GM21576 (cell line): ENCODE results near the gene CMIP.

Experiments used
- ATAC-seq: cut with Tn5 transposase; IDR thresholded peaks from one replicate; pipeline ENCODE4 v1.9.1; 2021; ENCODE audit warnings: mild to moderate bottlenecking, moderate library complexity; ENCODE audit not compliant: unreplicated experiment

The CMIP gene

DNA sequence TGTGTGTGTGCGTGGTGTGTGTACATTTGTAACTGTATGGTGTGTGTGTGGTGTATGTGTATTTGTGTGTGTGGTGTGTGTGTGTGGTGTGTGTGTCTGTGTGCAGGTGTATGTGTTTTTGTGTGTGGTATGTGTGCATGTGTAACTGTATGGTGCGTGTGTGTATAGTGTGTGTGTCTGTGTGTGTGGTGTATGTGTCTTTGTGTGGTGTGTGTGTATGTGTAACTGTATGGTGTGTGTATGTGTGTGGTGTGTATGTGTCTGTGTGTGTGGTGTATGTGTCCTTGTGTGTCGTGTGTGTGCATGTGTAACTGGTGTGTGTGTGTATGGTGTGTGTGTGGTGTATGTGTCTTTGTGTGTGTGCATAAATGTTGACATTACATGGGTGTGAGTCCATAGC lies 170.8 kb downstream of the CMIP start:
- ATAC-seq: no peak

DNA sequence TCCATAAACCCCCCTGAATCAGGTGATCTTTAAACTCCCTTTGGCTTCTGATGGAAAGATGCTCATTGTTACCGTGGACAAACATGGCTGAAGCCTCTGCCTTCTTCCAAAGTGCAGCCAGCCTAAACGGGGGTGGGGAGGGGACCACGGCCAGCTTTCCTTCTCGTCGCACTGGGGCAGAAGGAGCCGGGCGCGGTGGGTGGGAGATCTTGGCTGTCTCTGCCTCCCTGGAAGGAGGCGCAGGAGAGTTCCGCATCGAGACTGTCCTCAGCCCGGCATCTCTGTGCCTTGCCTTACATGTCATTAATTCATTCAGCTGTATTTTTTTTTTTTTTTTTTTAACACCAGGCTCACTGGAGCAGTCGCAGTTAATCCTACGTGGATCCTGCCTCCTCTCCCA lies 171.2 kb downstream of the CMIP start:
- ATAC-seq: no peak

DNA sequence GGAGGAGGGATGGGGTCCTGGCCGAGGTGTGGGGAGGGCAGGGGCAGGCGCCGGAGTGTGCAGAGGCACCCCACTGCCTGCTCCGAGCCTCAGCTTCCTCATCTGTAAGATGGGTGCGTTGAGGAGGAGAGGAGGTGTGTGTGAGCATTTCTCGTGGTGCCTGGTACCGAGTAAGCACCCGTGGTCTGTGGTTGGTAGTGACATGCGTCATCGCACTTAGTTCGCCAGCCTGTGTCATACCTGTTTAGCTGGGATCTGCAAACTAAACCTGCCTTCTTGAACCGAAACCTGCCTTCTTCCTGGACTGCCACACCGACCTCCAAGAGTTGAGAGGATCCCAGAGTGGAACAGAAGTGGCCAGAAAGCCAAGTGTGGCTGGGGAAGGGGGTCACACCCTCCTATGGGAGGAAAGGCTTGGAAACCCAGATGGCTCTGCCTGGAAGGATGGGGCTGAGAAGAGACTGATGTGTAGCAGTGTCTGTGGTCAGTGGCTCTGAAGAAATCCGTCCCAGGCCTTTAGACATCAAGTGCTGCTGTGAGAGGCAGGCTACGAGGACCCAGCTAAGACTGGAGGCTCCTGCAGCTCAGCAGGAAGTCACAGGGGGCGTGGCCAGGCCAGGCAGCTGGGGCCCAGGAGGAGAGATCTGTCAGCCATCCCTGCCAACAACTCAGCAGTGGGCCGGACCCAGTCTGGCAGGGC lies 171.9 kb downstream of the CMIP start:
- peak; percentile 80 for ATAC-seq

DNA sequence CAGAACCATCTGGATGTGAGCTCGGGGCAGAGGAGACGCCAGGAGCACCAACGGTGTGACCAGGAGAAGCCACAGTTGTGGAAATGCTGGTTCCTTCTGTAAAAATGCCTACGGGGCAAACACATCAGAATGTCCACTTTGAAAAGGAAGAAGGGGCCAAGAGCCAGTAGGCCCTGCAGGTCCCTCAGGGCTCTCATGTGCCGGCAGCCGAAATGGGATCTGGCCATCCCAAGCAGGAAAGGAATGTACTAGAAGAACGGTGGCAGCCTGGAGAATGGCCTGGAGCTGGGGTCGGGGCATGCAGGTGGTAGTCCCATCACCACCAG lies 172.4 kb downstream of the CMIP start:
- ATAC-seq: no peak

DNA sequence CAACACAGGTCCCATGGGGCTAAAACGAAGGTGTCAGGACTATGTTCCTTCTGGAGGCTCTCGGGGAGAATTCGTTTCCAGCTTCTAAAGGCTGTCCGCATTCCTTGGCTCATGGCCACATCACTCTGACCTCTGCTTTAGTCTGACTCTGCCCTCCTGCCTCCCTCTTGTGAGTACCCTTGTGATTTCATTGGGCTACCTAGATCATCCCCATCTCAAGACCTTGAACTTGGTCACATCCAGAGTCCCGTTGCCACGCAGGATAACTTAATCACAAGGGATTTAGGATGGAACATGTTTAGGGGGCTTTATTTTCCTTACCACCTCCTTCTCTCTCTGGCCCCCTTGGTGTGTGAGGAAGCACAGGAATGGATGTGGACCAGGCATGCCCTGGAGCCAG lies 173.6 kb downstream of the CMIP start:
- no peak for ATAC-seq

DNA sequence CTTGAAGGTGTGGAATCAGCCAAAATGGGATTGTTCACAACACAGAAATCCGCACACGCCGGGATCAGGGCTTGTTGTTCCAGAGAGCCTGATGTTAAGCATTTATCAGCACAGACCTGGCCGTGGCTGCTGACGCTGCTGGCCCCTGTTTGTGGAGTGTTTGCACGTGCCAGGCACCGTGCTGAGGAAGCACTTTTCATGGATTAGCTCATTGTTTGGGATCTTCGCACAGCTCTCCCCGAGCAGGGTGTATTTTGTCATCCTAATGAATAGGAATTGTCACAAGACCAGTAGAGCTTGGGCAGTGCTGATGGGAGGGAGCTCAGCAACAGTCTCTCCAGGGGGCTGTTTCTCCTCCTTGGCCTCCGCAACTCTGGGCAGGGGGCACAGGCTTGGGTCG lies 174.1 kb downstream of the CMIP start:
- ATAC-seq: no peak

DNA sequence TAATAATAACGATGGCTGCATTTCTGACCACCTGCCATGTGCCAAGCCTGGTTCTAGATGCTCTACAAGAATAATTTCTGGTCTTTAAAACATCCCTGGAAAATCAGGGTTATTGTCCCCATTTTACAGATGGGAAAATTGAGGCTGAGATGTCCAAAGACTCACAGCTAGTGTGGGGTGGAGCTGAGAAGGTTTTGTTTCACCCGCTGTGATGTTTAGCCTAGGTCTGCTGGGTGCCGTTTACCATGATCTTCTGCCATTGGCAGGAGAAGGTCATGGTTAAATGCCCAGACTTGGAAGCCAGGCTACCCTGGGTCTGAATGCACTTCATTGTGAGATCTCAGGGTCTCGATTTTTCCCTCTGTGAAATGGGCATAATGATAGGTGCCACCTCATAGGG lies 175.4 kb downstream of the CMIP start:
- no peak for ATAC-seq

DNA sequence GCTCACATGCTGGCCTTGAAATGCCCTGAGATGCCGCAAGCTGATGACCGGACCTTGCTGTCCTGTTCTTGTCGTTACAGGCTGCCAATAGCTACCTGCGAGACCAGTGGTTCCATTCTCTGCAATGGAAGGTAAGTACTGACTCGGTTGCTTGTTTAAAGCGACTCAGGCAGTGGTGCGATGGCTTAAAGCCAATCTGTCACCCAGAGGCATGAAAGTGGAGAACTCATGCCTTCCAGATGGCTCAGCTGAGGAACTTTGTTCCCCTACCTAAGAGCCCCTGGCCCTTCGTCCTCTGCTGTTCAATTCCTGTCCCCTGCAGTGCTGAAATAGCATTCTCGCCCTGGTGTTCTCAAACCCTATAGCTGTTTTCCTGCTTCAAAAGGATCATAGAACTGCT lies 176.2 kb downstream of the CMIP start:
- no peak for ATAC-seq

DNA sequence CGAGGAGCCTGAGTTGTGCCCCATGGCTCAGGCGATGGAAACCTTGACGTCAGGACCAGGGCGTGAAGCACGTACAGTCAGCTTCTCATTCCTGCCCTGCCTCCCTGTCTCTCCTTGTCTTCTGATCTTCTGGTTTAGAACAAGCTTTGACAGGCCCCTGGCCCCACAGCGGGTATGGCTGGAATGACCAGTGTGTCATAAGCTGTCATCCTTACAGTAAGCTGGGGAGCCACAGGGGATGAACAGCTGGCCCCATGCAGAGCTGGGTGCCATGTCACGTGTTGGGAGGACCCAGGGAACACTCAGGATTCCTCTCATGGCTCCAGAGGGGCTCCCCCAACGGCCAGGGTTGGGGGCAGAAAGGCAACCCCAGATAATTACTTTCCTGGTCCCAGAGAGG lies 176.9 kb downstream of the CMIP start:
- ATAC-seq: no peak

DNA sequence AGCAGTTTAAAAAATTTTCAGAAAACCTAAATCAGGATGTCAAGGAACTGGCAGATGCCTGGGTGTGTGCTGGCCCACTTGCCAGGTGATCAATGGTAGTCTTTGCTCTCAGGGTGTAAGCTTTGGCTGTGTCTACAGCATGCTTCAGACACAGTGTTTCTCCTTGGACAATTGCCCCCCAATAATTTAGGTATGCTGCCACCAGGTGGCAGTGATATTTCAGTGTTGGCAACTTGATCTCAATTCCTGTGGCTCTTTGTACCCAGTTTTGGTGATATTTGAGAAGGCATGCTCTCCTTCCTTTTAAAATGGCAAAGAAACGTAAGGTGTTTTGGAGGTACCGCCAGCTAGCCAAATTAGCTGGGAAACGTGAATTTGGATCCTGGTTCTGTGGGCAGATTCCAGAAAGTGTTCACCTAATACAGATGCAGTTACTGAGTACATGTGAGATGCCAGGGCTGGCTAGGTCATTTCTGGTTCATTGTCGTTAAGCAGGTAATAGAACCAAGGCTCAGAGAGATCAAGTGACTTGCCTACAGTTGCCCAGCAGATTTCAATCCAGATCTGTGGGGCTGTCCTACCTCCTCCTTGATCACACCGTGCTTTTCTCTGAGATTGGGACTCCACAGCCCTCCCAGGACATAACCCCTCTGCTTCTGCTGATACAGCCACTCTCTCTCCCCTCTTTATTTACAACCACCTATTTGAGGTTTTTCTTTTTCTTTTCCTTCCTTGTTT lies 178.9 kb downstream of the CMIP start:
- no peak for ATAC-seq

DNA sequence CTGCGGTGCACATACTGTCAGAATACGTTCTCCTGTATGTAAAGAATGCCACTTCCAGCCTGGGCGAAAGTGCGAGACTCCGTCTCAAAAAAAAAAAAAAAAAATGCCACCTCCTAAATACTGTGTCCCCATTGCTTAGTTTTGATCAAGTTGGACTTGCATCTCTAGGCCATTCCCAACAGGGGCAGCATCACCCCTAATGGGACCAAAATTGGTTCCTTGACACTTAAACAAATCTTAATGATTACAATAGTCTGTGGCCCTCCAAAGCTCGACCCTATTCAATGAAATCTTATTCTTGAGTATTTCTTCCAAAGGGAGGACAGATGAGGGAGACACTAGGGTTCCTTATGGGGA lies 179.8 kb downstream of the CMIP start:
- ATAC-seq: no peak

DNA sequence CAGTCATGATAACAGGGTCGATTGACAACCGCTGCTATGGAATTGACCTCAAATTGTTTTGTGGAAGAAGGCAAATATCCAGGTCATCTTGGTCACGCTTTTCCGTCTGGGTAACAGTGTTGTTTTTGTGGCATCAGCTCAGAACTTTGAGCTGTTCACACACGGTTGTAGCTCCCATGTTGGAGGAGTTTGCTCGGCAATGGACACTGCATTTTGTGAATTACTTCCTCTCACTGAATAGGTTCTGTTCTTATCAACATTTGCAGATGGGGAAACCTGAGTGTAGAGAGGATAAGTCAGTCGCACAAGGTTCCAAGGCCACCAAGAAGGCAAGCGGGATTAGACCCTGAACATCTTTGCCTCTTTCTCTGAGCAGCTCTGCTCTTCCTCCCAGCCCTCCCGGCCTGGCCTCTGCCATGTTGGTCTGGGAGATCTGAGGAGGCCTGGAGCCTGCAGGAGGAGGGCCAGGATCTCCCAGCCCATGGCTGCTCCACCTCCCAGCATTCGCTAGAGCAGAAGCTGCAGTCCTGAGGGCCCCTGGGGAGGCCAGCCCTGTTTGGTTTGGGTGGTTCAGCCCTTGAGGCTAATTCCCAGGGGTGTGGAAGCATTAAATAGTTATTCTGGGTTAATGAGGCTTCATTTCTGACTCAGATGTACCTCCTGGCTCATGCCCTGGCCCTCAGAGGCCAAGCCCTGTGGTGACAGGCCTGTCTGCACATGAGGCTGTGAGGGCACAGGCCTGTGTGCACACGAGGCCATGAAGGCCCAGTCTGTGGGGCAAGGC lies 180.3 kb downstream of the CMIP start:
- ATAC-seq: no peak

DNA sequence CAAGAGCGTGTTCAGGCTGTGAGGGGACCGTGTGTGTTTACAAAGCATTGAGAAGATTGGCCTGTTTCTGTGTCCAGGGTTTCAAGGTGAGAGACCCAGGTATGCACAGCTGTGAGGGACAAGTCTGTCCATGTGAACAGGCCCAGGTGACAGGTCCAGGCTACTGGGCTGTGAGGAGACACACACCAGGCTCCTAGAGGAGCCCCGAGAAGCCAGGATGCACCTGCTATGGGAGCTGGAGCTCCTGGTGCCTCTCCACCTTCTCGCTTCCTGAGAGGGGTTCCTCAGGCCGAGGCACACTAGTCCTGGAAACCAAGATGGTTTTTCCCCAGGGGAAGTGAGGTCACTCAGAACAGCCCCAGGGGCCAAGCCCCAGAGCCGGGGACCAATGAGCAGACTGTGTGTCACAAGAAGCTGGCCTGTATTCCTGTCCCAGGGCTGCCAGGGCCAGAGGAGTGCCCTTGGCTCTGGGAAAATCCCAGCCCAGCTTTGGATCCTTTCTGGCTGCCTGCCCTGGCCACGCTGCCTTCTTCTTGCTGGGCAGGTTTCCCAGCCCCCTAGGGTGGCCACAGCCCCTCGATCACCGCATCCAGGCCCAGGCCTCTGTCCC lies 181.0 kb downstream of the CMIP start:
- no peak for ATAC-seq

DNA sequence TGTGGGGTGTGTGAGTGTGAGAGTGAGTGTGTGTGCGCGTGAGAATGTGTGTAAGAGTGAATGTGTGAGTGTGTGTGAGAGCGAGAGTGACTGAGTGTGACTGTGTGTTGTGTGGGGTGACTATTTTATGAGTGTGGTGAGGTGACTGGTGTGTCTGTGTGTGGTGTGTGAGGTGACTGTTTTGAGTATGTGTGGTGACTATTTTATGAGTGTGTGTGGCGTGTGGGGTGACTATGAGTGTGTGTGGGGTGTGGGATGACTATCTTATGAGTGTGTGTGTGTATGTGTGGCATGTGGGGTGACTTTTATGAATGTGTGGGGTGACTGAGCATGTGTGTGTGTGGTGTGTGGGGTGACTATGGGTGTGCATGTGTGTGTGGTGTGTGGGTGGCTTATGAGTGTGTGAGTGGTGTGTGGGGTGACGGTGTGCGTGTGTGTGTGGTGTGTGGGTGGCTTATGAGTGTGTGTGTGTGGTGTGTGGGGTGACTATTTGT lies 181.6 kb downstream of the CMIP start:
- no peak for ATAC-seq

DNA sequence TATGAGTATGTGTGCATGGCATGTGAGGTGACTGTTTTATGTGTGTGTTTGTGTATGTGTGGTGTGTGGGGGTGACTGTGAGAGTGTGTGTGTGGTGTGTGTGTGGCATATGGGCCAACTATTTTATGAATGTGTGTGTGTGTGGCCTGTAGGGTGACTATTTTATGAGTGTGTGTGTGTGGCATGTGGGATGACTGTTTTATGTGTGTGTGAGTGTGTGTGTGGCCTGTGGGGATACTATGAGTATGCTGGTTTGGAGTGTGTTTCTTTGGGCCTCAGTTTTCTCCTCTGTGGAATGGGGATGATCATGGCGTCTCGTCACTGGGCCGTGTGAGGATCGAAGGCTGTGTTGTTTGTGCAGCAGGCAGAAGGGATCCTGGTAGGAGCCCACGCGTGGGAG lies 182.4 kb downstream of the CMIP start:
- ATAC-seq: no peak

DNA sequence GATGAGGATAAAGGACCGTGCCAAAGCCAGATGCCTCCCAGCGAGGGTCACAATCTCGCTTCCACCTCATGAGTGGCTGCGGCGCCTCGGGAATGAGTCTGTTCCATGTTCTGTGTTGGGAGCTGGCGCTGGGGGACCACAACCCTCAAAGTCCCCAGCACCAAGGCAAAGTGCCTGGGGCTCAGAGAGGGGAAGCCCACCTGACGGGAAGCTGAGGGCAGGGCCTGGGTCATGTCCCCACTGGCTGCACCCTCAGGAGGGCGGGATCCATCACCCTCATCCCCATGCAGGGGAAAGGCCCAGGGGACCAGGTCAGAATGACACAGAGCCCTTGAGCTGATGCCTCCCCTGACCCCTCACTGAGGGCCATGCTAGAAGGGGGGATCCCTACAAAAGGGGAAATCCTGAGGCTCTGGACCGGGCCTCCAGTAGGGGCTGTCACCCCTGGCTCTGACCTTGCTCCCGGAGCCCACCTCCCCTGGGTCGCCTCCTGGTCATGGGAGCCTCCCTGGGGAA lies 183.2 kb downstream of the CMIP start:
- ATAC-seq: no peak

DNA sequence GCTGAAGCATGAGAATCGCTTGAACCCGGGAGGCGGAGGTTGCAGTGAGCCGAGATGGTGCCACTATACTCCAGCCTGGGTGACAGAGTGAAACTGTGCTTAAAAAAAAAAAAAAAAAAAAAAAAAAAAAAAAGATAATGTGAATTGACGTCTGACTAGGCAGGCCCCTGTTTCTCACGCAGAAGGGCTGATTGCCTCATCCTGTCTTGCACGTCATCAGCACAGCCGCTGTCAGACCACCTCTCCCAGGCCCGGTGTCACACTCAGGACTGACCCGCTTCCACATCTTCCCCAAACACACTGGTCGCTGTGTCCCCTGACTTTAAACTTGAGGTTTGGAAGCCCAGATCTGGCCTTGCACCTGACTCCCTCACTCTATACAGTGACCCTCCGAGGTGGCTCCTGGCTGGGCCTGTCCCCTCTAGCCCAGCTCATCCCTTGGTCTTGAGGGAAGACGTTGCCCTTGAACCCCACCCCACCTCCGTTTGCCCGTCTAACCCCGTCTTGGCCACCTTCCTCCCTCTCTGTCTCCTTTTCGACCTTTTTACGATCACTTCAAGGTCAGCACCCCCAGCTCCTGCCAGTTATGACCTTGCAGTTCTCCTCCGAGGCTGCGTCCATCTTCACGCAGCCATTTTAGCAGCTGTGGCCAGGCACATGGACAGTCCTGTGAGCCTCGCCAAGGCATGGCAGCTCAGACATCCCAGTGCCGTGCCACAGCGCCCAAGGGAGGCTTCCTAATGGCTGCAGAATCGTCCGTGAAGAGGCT lies 184.6 kb downstream of the CMIP start:
- ATAC-seq: no peak

DNA sequence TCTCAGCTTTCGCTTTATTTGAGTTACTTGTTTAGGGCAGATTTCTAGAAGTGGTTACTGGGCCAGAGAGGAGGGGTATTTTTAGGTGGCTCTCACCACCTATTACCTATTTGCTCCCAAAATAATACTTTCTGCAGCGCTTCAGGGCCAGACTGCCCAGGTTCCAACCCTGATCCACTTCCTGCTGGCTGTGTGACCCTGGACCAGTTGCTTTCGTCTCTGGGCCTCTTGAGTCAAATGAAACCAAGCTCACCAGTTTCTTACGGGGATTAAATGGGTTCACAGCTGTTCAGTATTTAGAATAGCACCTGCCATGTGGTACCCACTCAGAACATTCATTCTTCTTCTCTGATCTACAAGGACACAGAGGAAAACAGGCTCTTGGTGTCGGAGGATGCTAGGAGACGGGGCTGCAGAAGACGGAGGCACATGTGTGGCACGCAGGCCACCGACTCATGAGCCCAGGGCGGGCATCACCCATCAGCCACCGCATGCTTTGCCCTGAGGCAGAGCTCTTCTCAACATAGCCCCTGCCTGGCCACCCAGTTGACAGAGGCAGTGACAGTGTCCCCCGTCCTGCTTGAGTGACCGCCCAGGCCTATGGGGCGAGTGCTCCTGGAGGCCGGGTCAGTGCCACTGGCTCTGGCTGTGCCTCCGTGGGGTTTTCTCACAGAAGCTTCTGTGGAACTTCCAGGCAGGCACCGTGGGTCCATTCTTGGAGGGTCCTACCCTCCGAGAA lies 185.5 kb downstream of the CMIP start:
- ATAC-seq: no peak

DNA sequence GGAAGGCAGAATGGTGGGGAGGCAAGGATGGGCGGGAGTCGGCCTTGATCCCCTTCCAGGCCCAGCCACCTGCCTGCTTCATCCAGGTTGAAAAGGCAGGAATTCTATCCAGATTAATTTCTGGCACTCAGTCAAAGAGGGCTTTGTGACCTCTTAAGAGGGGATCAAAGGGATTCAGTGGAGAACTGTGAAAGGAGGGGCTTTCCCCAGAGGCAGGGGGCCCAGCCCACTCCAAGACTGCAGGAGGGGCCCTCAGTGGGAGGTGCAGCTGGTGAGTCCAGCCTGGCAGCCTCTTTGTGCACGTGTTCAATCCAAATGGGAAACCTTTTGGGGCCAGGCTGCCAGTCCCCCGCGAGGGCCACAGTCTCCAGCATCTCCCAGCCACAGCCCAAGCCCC lies 186.0 kb downstream of the CMIP start:
- ATAC-seq: no peak
